NCI-H524 (cell line): ENCODE results near the gene DGUOK.
A peak's percentile ranks its signal among the peaks of the same experiment; 100 is the strongest.

Experiments used
- DNase-seq, 2 experiments: peaks; one replicate each; lab custom pipeline; 2025; lab: John Stamatoyannopoulos, UW

Gene DGUOK

DNA sequence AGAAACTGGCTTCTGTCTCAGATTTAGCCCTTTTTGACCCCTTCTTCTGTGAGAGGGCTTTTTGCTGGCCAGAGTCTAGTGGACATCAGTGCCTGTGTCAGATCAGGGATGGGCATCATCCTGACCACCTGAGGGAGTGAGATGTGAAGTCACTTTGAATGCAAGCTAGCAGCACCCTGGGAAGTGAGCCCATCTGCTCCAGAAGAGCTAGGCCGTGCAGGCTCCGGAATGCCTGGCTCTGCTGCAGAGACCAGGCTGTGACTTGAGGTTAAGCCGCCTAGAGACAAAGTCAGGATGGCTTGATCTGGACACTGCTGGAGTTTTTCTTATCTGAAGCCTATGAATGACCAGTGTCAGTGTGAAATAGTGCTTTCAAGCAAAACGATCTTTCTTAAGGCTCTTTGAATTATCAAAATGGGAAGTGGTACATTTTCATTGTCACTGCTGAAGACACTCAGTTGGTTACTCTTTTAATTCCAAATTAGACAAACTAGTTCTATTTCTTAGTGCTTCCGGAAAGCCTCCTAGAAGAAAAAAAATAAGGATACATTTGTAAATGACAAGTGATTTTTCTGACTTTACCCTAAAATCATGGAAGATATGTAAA lies 20.8 kb downstream of the DGUOK start:
- DNase-seq: no peak

DNA sequence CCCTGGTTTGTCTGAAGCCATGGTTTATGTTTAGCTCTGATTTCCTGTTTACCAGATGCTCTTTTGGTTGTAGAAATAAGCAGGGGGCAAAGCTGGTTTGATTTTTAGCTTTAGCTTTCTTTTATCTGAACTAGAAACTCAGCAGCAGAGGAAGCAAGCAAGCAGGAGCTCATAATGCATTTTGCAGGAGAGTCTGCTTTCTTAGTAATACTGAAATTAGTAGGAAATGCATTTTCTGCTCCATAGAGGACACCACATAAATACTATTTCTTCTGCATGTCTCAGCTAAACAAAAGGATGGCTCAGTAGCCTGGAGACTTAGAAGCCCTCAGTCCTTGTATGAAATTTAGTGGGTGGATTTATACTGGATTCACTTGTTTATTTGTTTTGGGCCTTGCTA lies 23.1 kb downstream of the DGUOK start:
- no peak for DNase-seq

DNA sequence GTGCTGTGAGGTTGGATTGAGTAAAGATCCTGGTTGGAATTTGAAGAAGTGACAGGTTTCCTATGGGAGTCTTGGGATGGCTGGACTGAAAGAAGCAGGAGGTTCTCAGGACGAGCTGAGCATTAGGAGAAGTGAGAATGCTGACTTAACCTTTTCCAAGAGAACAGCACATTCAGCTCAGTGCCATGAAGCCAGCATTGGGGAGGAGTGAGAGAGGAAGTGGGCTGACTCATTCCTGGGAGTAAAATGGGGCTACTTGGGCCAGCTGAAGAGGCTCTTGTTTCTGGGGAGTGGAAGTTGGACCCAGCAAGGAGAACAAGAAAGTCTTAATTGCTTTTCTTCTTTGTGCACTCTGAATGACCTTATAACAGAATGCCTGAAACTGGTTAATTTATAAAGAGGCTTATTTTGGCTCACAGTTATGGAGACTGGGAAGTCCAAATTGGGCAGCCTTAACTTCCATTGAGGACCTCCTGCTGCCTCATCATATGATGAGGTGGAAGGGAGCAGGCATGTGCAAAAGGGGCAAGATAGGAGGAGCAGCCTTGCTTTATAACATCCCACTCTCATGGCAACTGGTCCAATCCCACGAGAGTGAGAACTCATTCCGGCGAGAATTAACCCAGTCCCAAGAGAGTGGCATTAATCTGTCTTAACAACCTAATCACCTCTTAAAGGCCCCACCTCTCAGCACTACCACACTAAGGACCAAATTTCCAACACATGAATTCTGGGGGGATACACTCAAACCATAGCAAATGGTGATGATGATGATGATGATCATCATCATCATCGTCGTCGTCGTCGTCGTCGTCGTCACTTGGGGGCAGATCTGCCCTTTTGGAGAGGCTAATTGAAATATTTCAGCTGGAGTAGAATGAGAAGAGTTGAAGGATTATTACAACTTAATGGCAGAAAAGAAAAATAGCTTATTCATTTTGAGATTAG lies 26.1 kb downstream of the DGUOK start:
- DNase-seq: peak; percentile 12 to 51

DNA sequence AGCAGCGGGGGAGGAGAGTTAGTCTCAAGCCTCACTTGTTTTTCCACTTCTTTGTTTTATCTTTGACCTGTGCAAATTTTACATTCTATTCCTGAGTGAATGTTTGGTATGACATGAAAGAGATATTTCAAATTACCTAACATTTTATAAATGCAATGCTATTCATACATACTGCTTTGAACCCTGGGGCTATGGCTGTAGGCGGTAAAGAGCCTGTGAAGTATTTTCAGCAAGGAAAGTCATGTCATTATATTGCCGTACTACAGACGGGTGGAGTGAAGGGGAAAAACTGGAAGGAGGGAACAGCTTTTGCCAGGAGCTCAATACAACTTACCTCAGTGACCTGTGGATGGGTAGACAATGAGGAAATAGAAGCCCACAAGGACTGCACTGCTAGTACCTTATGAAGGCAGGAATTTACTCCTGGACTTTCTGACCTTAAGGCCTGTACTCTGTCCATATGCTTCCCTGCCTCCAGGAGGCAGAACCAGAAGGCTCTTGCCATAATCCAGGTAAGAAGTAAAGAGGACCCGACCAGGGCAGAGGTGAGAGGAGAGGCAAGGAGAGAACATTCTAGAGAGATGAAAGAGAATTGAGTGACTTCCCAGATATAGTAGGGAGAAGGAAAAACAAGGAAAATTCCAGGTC lies 29.7 kb downstream of the DGUOK start:
- no peak for DNase-seq

DNA sequence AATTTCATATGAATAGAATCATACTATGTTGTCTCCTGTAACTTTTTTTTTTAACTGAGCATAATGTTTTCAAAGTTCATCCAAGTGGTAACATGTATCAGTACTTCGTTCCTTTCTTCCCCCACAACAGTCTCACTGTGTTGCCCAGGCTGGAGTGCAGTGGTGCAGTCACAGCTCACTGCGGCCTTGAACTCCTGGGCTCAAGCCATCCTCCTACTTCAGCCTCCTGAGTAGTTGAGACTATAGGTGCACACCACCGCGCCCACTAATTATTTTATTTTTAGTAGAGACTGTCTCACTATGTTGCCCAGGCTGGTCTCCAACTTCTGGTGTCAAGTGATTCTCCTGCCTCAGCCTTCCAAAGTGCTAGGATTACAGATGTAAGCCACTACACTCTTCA lies 34.6 kb downstream of the DGUOK start:
- no peak for DNase-seq

DNA sequence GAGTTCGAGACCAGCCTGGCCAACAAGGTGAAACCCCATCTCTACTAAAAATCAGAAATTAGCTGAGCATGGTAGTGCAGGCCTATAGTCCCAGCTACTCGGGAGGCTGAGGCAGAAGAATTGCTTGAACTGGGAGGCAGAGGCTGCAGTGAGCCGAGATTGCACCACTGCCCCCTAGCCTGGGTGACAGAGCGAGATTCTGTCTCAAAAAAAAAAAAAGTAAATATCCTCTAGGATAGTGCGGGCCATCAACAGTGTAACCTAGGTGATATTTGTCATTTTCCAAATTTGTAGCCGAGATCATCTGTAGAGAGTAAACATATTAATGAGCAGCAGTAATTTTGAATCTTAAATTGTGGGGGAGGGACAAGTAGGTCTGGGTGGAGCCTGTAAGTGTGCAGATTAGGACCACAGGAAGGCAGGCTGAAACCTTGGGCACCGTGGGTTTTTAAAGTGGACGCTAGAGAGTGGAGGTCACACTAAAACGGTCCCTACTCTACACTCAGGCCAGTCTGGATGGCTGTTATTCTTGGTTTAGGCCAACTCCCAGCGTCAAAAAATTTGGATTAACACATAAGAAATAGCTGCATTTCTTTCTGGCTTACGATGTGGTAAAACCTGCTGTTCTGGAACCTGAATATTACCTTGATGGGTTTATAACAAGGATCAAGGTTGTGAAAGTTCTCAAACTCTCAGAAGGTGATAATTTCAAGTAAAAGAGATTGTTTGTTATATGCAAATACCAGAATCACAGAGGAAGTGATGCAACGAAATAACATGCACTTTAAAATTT lies 35.3 kb downstream of the DGUOK start:
- DNase-seq: no peak

DNA sequence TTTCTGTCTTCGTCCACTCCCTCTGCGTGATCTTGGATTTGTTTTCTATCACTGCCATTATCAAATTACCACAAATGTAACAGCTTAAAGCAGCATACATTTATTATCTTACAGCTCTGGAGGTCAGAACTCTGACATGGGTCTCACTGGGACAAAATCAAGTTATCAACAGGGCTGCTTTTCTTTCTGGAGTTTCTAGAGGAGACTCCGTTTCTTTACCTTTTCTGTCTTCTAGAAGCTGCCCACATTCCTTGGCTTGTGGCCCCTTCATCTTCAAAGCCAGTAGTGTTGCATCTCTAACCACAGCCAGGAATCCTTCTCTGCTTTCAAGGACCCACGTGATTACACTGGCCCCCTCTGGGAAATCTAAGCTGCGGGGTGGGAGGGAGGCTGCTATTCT lies 36.1 kb downstream of the DGUOK start:
- DNase-seq: no peak

GRCh38 chr2:73963385-73964120 lies 36.9 kb downstream of the DGUOK start:
- no peak for DNase-seq

DNA sequence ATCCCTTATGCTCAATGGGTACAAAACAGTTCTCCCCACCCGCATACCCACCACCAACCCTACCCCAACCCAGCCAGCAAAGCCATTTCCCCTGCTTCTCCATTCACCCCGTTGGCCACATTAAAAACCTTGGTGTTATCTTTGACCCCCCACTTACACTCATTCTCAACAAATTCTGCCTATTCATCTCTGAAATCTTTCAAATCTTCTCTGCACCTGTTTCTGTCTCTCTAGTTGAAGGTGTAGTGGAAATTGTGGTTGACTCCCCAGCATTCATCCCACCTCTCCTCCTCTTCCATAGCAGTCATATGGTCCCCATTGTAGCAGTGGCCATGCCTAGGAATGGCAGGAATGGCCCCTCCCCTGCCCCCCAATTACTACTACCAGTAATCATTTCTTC lies 37.5 kb downstream of the DGUOK start:
- no peak for DNase-seq

GRCh38 chr2:73965053-73965452 lies 38.4 kb downstream of the DGUOK start:
- no peak for DNase-seq

DNA sequence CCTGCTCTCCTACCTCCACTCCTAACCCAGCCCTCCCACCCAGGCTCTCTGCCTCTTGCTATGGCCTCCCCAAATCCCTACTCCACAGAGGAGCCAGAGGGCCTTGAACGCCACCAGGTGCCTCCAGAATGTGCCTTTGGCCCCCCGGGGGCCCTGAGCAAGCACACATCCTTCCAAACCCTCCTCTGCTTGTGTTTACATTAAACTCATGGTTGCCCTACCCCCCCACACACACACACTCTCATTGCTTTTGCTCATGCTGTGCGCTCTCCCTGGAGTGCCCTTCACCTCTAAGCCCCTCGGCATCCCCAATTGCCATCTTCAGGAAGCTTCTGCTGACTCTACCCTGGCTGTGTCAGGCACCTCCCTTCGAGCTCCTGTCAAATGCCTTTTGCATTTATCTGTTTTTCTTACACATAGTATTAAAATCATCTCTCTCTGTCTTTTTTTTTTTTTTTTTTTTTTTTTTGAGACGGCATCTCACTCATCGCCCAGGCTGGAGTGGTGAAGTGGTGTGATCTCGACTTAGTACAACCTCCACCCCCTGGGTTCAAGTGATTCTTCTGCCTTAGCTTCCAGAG lies 41.8 kb downstream of the DGUOK start:
- no peak for DNase-seq

DNA sequence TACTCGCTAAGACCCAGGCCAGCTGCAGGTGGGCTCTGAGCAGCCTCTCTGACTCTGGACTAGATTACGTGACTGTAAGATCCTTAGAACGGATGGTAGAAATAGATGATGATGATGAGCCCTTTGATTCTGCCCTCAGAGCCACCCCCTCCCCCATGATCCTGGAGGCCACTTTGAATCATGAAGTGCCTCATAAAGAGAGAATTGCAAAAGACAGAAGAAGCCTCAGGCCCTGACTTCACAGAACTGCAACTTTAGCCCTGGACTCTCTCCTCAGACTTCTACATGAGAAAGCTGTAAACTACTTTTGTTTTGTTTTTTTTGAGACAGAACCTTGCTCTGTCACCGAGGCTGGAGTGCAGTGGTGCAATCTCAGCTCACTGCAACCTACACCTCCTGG lies 42.7 kb downstream of the DGUOK start:
- DNase-seq: no peak

GRCh38 chr2:73970141-73970803 lies 43.6 kb downstream of the DGUOK start:
- no peak for DNase-seq

GRCh38 chr2:73970850-73971471 lies 44.3 kb downstream of the DGUOK start:
- no peak for DNase-seq

GRCh38 chr2:73971722-73972121 lies 45.0 kb downstream of the DGUOK start:
- DNase-seq: no peak

GRCh38 chr2:73972846-73973245 lies 46.2 kb downstream of the DGUOK start:
- DNase-seq: no peak

DNA sequence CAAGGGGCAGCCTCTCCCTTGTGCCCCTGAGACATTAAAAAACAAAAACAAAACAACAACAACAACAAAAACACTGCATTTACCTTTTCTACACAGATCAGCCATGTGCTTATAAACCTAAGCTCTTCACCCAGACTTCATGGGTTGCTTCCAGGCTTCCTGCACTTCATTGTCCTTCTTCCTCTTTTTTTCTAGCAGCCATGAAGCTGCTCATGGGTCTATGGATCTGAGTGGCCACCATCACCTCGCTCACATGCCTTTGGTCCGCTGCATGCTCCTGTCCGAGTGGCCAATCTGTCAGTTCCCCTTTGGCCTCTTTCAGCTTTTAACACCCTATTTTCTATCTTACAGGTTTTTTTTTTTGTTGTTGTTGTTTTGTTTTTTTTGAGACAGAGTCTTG lies 49.1 kb downstream of the DGUOK start:
- DNase-seq: no peak

DNA sequence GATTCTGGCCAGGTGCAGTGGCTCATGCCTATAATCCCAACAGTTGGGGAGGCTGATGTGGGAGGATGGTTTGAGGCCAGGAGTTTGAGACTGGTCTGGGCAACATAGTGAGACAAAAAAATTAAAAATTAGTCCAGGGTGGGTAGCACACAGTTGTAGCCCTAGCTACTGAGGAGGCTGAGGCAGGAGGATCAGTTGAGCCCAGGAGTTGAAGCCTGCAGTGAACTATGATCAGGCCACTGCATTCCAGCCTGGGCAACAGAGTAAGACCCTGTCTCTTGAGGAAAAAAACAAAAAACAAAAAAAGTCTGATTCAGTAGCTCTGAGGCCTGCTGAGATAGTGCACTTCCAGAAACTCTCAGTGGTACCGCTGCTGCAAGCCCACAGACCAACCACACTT lies 50.1 kb downstream of the DGUOK start:
- DNase-seq: no peak

DNA sequence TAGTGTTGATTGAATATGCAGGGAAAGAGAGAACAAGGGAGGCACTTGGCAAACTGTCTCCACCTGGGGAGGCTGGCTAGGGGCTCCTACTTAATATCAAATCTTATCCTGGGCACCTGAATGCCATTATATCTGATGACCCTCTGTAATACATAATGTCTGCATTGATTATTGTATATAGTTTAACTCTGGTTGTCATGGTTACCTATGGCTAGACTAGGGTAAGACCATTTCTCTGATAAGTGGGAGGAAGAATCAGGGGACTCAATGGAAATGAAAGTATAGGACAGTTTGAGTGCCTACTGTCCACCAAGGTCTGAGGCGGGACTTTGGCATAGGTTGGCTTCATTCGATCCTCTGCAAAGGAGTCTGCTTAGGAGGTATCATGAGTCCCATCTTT lies 50.8 kb downstream of the DGUOK start:
- DNase-seq: no peak

DNA sequence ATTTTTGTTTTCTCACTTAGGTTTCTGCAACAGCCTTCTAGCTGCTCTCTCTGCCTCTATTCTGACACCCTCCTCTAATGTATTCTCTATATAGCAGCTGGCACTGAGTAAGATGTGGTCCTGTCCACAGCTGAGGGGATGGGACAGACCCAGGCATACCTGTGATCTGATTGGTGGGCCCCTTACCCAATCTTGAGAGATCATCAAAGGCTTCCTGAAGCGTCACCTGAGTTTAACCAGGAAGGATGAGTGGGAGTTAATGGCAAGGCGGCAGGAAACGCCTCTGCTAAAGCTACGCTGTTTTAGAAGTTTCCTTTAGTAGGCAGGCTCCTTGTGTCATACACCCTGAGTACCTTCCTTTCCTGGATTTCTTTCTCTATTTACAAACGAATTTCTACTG lies 52.3 kb downstream of the DGUOK start:
- DNase-seq: no peak
